SK-N-SH (cell line): ENCODE results near the gene BCL7B. TPM values are rescaled to one million over a fixed set of nuclear protein-coding genes. Genes with fewer than 3 reads are reported as not detected.

Experiments used
- CTCF ChIA-PET: fragments of 300-600, 350-600 bp; formaldehyde crosslinking; extraction: SDS; loops from one replicate; lab custom pipeline; 2021; lab: Yijun Ruan, JAX
- POLR2A ChIA-PET: fragments of 350-600 bp; sonication (Branson Sonifier 250); formaldehyde crosslinking; extraction: SDS; loops from one replicate; lab custom pipeline; 2020; ENCODE audit warnings: antibody characterized with exemption, inconsistent platforms; lab: Yijun Ruan, JAX
- DNase-seq: peaks from one replicate; pipeline ENCODE4 v3.0.0; 2012
- H2AFZ ChIP-seq: fragments of 200-600 bp; sonication (generic); 2 replicates; pipeline ENCODE4 v1.8.1; 2016; ENCODE audit warnings: antibody characterized with exemption, mild to moderate bottlenecking, low read depth
- H3F3A ChIP-seq: fragments of 200-600 bp; sonication (generic); replicated peaks from 2 replicates; pipeline ENCODE3; 2016; ENCODE audit warnings: antibody characterized with exemption, mild to moderate bottlenecking; ENCODE audit not compliant: insufficient read depth
- H3K27ac ChIP-seq, 2 experiments: fragments of 200-500 bp in 1 of 2; fragments of 200-600 bp in 1 of 2; sonication (Bioruptor generic) in 1 of 2; sonication (generic), shearing (Covaris generic) in 1 of 2; 2 replicates each; pipeline versions ENCODE4 v1.5.1 to v1.6.1; 2014 to 2016; ENCODE audit warnings: low read depth in 2 of 2, inconsistent platforms in 1 of 2, low read length in 1 of 2, mild to moderate bottlenecking in 1 of 2, mixed read lengths in 1 of 2
- H3K27me3 ChIP-seq: fragments of 200-600 bp; sonication (generic), shearing (Covaris generic); 2 replicates; pipeline ENCODE4 v1.6.1; 2016; ENCODE audit warnings: mixed run types; ENCODE audit not compliant: insufficient read depth
- H3K36me3 ChIP-seq, 2 experiments: fragments of 200-500 bp in 1 of 2; fragments of 200-600 bp in 1 of 2; sonication (Bioruptor generic) in 1 of 2; sonication (generic) in 1 of 2; replicated peaks in 1 of 2; 2 replicates each; pipeline versions ENCODE3 to v1.5.1; 2014 to 2016; ENCODE audit warnings: low read length in 1 of 2, mild to moderate bottlenecking in 1 of 2; ENCODE audit not compliant: insufficient read depth in 2 of 2, control insufficient read depth in 1 of 2
- H3K4me1 ChIP-seq, 2 experiments: fragments of 200-500 bp in 1 of 2; fragments of 200-600 bp in 1 of 2; sonication (Bioruptor generic) in 1 of 2; sonication (generic), shearing (Covaris generic) in 1 of 2; 2 replicates each; pipeline versions ENCODE4 v1.5.1 to v1.6.1; 2014 to 2016; ENCODE audit warnings: low read depth in 1 of 2, low read length in 1 of 2, mixed run types in 1 of 2; ENCODE audit not compliant: insufficient read depth in 2 of 2, control insufficient read depth in 1 of 2
- H3K4me2 ChIP-seq: fragments of 200-600 bp; sonication (generic), shearing (Covaris generic); 2 replicates; pipeline ENCODE4 v1.6.1; 2017; ENCODE audit warnings: mixed run types
- H3K4me3 ChIP-seq, 2 experiments: fragments of 200-500 bp in 1 of 2; fragments of 200-600 bp in 1 of 2; sonication (Bioruptor generic) in 1 of 2; sonication (generic), shearing (Covaris generic) in 1 of 2; 2 replicates each; pipeline versions ENCODE4 v1.5.1 to v1.8.1; 2014 to 2016; ENCODE audit warnings: low read depth in 2 of 2, inconsistent platforms in 1 of 2, low read length in 1 of 2, mild to moderate bottlenecking in 1 of 2, mixed read lengths in 1 of 2, moderate library complexity in 1 of 2
- H3K79me2 ChIP-seq: fragments of 200-600 bp; sonication (generic); 2 replicates; pipeline ENCODE4 v1.8.1; 2017; ENCODE audit warnings: mild to moderate bottlenecking; ENCODE audit not compliant: insufficient read depth
- H3K9ac ChIP-seq: fragments of 200-600 bp; sonication (generic); 2 replicates; pipeline ENCODE4 v1.6.1; 2017; ENCODE audit warnings: mixed run types
- H3K9me2 ChIP-seq: fragments of 200-600 bp; sonication (generic); 2 replicates; pipeline ENCODE4 v1.6.1; 2017; ENCODE audit warnings: mixed run types
- H3K9me3 ChIP-seq: fragments of 200-600 bp; sonication (generic); 2 replicates; pipeline ENCODE4 v1.6.1; 2017; ENCODE audit warnings: mixed run types, mild to moderate bottlenecking, moderate library complexity
- H4K20me1 ChIP-seq: fragments of 200-600 bp; sonication (generic); 2 replicates; pipeline ENCODE4 v1.6.1; 2017; ENCODE audit warnings: mild to moderate bottlenecking, mixed run types; ENCODE audit not compliant: insufficient read depth
- ELF1 ChIP-seq: IDR thresholded peaks from 2 replicates; pipeline ENCODE4 v1.4.0; 2012
- FOSL2 ChIP-seq: IDR thresholded peaks from 2 replicates; pipeline ENCODE4 v1.4.0; 2012; ENCODE audit warnings: low read depth, mild to moderate bottlenecking, moderate library complexity, borderline replicate concordance
- FOXJ3 ChIP-seq: sonication (generic); formaldehyde crosslinking; IDR thresholded peaks from 2 replicates; pipeline ENCODE4 v1.5.1; 2020; ENCODE audit warnings: mild to moderate bottlenecking, missing genetic modification reagents
- GATA2 ChIP-seq: sonication (generic); formaldehyde crosslinking; IDR thresholded peaks from 2 replicates; pipeline ENCODE4 v1.5.0; 2020; ENCODE audit warnings: mild to moderate bottlenecking, missing genetic modification reagents
- NRF1 ChIP-seq: IDR thresholded peaks from 2 replicates; pipeline ENCODE4 v1.6.1; 2012; ENCODE audit warnings: low read depth, mild to moderate bottlenecking, low read length
- POLR2AphosphoS5 ChIP-seq: IDR thresholded peaks from 2 replicates; pipeline ENCODE4 v1.6.1; 2012; ENCODE audit warnings: low read depth, low read length
- RCOR1 ChIP-seq: fragments of 150-350 bp; IDR thresholded peaks from 2 replicates; pipeline ENCODE4 v1.6.1; 2017; ENCODE audit warnings: antibody characterized with exemption, low read length
- RFX5 ChIP-seq: IDR thresholded peaks from 2 replicates; pipeline ENCODE4 v1.6.1; 2012; ENCODE audit warnings: mild to moderate bottlenecking, improper control_type of control experiment, low read length
- RXRA ChIP-seq: IDR thresholded peaks from 2 replicates; pipeline ENCODE4 v1.4.0; 2012; ENCODE audit warnings: low read depth, mild to moderate bottlenecking, borderline replicate concordance
- TAF1 ChIP-seq: IDR thresholded peaks from 2 replicates; pipeline ENCODE4 v1.6.1; 2012; ENCODE audit warnings: low read depth, mild to moderate bottlenecking, low read length, moderate library complexity, borderline replicate concordance
- TEAD4 ChIP-seq: IDR thresholded peaks from 2 replicates; pipeline ENCODE4 v1.4.0; 2012; ENCODE audit warnings: mild to moderate bottlenecking, borderline replicate concordance; ENCODE audit not compliant: insufficient read depth
- YY1 ChIP-seq: IDR thresholded peaks from 2 replicates; pipeline ENCODE4 v1.4.0; 2012; ENCODE audit warnings: low read depth, mild to moderate bottlenecking
- WGBS: methylation state at CpG from one replicate; pipeline ENCODE4 v1.1.6; 2017; ENCODE audit warnings: low lambda C conversion rate; 5-methylcytosine and 5-hydroxymethylcytosine counted together
- polyA plus RNA-seq, 3 experiments: library from polyadenylated mRNA; depleted of rRNA; stranded (reverse); fragments of >200 nt; gene quantifications; 2 replicates each; pipeline ENCODE4 v1.2.3, GENCODE V29; 2012
- TF ChIP-seq, protein P1 (sequence below): IDR thresholded peaks from 2 replicates; pipeline ENCODE4; 2012
- TF ChIP-seq, protein P2 (sequence below): IDR thresholded peaks from 2 replicates; pipeline ENCODE4 v1.4.0; 2012; ENCODE audit warnings: low read depth, borderline replicate concordance

The BCL7B gene
- polyA plus RNA-seq, 1 of the 3 experiments (the other 2 are of a cell fraction) = 114 TPM

DNA sequence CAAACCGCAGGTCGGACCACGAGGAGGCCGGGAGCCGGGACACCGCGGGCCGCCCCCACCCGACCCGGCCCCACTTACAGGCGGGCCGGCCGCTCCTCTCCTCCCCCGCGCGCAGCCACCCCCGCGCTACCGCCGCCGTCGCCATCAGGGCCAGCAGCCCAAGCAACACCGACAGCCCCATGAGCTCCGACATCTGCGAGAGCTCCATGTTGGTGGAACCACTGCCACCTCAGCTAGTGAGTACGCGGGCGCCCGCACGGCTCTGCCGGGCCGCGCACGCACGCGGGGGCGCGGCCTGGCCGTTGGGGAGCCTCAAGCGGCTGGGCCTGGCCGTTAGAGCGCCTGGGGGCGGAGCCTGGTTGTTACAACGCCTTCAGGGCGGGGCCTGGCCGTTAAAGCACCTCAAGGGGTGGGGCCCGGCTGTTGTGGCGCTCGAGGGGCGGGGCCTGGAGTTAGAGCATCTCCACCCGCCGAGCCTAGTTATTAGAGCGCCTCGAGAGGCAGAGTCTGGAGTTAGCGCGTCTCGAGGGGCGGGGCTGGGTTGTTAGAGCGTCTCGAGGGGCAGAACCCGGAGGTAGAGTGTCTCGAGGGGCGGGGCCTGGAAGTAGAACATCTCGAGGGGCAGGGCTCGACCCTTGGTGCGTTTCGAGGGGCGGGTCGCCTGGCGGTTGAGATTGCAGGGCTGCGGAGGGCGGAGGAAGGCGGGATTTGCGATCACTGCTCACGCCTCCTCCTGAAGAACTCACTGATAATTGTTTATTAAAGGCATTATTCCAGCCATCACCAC is 21.0 kb upstream of the BCL7B start, which contains the start of gene TBL2 (continued):
- TF ChIP-seq, protein P1, sequence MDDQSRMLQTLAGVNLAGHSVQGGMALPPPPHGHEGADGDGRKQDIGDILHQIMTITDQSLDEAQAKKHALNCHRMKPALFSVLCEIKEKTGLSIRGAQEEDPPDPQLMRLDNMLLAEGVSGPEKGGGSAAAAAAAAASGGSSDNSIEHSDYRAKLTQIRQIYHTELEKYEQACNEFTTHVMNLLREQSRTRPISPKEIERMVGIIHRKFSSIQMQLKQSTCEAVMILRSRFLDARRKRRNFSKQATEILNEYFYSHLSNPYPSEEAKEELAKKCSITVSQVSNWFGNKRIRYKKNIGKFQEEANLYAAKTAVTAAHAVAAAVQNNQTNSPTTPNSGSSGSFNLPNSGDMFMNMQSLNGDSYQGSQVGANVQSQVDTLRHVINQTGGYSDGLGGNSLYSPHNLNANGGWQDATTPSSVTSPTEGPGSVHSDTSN = peak; percentile 32; the same call in 1 of the 2 replicates
- TF ChIP-seq, protein P2, sequence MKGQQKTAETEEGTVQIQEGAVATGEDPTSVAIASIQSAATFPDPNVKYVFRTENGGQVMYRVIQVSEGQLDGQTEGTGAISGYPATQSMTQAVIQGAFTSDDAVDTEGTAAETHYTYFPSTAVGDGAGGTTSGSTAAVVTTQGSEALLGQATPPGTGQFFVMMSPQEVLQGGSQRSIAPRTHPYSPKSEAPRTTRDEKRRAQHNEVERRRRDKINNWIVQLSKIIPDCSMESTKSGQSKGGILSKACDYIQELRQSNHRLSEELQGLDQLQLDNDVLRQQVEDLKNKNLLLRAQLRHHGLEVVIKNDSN = no peak
- TF ChIP-seq RXRA = no peak
- TF ChIP-seq POLR2AphosphoS5 = peak; percentile 98
- TF ChIP-seq NRF1 = peak; percentile 66
- no peak for TF ChIP-seq FOSL2
- TF ChIP-seq YY1 = peak; percentile 75
- TF ChIP-seq FOXJ3 = no peak
- peak; percentile 14; the same call in 1 of the 2 replicates for TF ChIP-seq ELF1
- 0 out of 2 replicates have a peak, but pooled peaks have one; percentile 37 for TF ChIP-seq RFX5
- TF ChIP-seq RCOR1 = no peak
- peak; percentile 98 for TF ChIP-seq TAF1

DNA sequence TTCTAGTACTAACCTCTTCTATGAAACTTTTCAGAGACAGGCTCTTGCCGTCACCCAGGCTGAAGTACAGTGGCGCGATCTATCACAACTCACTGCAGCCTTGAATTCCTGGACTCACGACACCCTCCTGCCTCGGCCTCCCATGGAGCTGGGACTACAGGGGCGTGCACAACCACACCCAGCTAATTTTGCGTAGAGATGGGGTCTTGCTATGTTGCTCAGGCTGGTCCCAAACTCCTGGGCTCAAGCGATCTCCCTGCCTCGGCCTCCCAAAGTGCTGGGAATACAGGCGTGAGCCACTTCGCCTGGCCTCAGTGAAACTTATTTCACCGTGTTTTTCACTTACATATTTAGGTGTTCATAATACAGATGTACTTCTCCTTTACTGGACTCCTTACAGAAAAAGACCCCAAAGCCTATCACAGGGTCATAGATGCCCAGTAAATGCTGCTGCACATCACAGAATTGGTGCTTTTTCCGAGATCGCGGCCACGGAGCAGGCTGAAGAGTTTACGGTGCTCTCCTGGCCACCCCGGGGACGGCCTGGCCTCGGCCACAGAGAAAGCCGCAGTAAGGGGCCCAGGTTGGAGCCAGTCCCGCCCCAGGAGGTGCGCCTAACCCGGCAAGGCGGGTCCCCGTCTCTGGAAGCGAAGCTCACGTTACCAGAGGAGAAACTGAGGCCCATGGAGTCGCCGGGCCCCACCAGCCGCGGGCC is 20.3 kb upstream of the BCL7B start:
- 17% methylated on average over 23 of the region's 32 CpGs for WGBS

More for the DNA sequence above, 20.3 kb upstream of the BCL7B start:
- peak overlapping the region; percentile 63 to 100 for H3K4me3 ChIP-seq
- ChIA-PET CTCF (interaction anchor here (0.6 to 2.4 kb wide), 4 partner anchors 11 to 148 kb away, joined by 3 to 11 read pairs (median 4); partner anchors contain the start of gene VPS37D), POLR2A (interaction anchor here (0.6 to 1.3 kb wide), 7 partner anchors 10 to 142 kb away, joined by 3 to 8 read pairs (median 4); partner anchors contain the start of gene STX1A)
- peaks cover 16% of the 10 kb centered on the region for H3F3A ChIP-seq
- no peaks in the 10 kb centered on the region for H3K27me3 ChIP-seq
- H4K20me1 ChIP-seq = peaks cover 31% of the 10 kb centered on the region
- peak overlapping the region; percentile 93 for H3K4me2 ChIP-seq
- no peak for TF ChIP-seq FOSL2
- TF ChIP-seq TEAD4 = no peak
- TF ChIP-seq, protein P1 = no peak
- TF ChIP-seq GATA2 = no peak
- TF ChIP-seq YY1 = no peak
- peak overlapping the region; percentile 96 for H3K9ac ChIP-seq
- no peaks in the 10 kb centered on the region for H3K9me2 ChIP-seq
- H3K4me1 ChIP-seq = peaks cover 6 to 10% of the 10 kb centered on the region in 2 experiments; a peak in 3 of 4 replicates
- peak overlapping the region; percentile 67 to 89 for H3K27ac ChIP-seq
- H3K36me3 ChIP-seq = peaks cover 20 to 39% of the 10 kb centered on the region in 2 experiments
- no peak for DNase-seq
- H2AFZ ChIP-seq = peak overlapping the region; percentile 77
- no peaks in the 10 kb centered on the region for H3K9me3 ChIP-seq
- H3K79me2 ChIP-seq = peaks cover 54% of the 10 kb centered on the region
